ENCODE measurements around the gene SOX5. TPM values are rescaled to one million over a fixed set of nuclear protein-coding genes. Genes with fewer than 3 reads are reported as not detected.
"Not testable (repeated sequence)": the region's sequence is repeated elsewhere in the genome, so short reads cannot be mapped to it uniquely, and the experiment has no call there.

The SOX5 gene
- total RNA-seq, 1 donor from 2014 or later: 31.0 TPM

GRCh38 chr12:23847857-23848256 lies 101.6 kb downstream of the SOX5 start:
- no peak for DNase-seq (ENCODE audit: low spot score)

GRCh38 chr12:23843958-23844357 lies 105.5 kb downstream of the SOX5 start:
- DNase-seq (ENCODE audit: low spot score): no peak

GRCh38 chr12:23834076-23834475 lies 115.4 kb downstream of the SOX5 start:
- DNase-seq (ENCODE audit: low spot score): no peak

- no peak for DNase-seq (ENCODE audit: low spot score)
Measured at GRCh38 chr12:23831739-23832138, 117.7 kb downstream of the SOX5 start.

- DNase-seq (ENCODE audit: low spot score): no peak
Measured at GRCh38 chr12:23830210-23830609, 119.3 kb downstream of the SOX5 start.

- no peak for DNase-seq (ENCODE audit: low spot score)
Measured at GRCh38 chr12:23827353-23827752, 122.1 kb downstream of the SOX5 start.

- not testable (repeated sequence) for DNase-seq (ENCODE audit: low spot score)
Measured at GRCh38 chr12:23825124-23825523, 124.3 kb downstream of the SOX5 start.

- no peak for DNase-seq (ENCODE audit: low spot score)
Measured at GRCh38 chr12:23824358-23824757, 125.1 kb downstream of the SOX5 start.

- DNase-seq (ENCODE audit: low spot score): not testable (repeated sequence)
Measured at GRCh38 chr12:23822883-23823282, 126.6 kb downstream of the SOX5 start.

GRCh38 chr12:23817345-23817744 lies 132.1 kb downstream of the SOX5 start:
- no peak for DNase-seq (ENCODE audit: low spot score)

- no peak for DNase-seq (ENCODE audit: low spot score)
Measured at GRCh38 chr12:23816394-23816851, 133.0 kb downstream of the SOX5 start.

- DNase-seq (ENCODE audit: low spot score): no peak
Measured at GRCh38 chr12:23815810-23816209, 133.7 kb downstream of the SOX5 start.

GRCh38 chr12:23813206-23813605 lies 136.3 kb downstream of the SOX5 start:
- no peak for DNase-seq (ENCODE audit: low spot score)

GRCh38 chr12:23810329-23810902 lies 139.1 kb downstream of the SOX5 start:
- no peak for DNase-seq (ENCODE audit: low spot score)

GRCh38 chr12:23803540-23803939 lies 145.9 kb downstream of the SOX5 start:
- no peak for DNase-seq (ENCODE audit: low spot score)

- DNase-seq (ENCODE audit: low spot score): no peak
Measured at GRCh38 chr12:23795494-23795893, 154.0 kb downstream of the SOX5 start.

GRCh38 chr12:23781118-23781517 lies 168.4 kb downstream of the SOX5 start:
- no peak for DNase-seq (ENCODE audit: low spot score)

GRCh38 chr12:23775208-23775607 lies 174.3 kb downstream of the SOX5 start:
- no peak for DNase-seq (ENCODE audit: low spot score)

GRCh38 chr12:23771240-23771949 lies 178.1 kb downstream of the SOX5 start:
- DNase-seq (ENCODE audit: low spot score): no peak

GRCh38 chr12:23770202-23770938 lies 179.1 kb downstream of the SOX5 start:
- no peak for DNase-seq (ENCODE audit: low spot score)

GRCh38 chr12:23767834-23768233 lies 181.6 kb downstream of the SOX5 start:
- DNase-seq (ENCODE audit: low spot score): no peak

GRCh38 chr12:23763724-23764123 lies 185.7 kb downstream of the SOX5 start:
- DNase-seq (ENCODE audit: low spot score): no peak
